ENCODE data around the gene SENP7. TPM values are rescaled to one million over a fixed set of nuclear protein-coding genes. Genes with fewer than 3 reads are reported as not detected.

Gene SENP7
- total RNA-seq, 3 donors from 2014 or later: 26.6 to 43.2 (median 26.9) TPM

- no peaks in the 10 kb centered on the region for H3K9me3 ChIP-seq
- H3K4me3 ChIP-seq: no peak overlapping the region
- H3K4me1 ChIP-seq: no peaks in the 10 kb centered on the region
- DNase-seq (ENCODE audit: low spot score in 2 of 2): no peak
- intact Hi-C loops (cut with DNase I; ENCODE audit: low total_unique reads): no loop called here
- no peaks in the 10 kb centered on the region for H3K27me3 ChIP-seq
- no peaks in the 10 kb centered on the region for H3K36me3 ChIP-seq
- TF ChIP-seq CTCF (IDR thresholded peaks at IDR 0.05): no peak
- no peak for TF ChIP-seq POLR2AphosphoS5 (IDR thresholded peaks at IDR 0.05)
- TF ChIP-seq POLR2A (IDR thresholded peaks at IDR 0.05): no peak
- H3K27ac ChIP-seq: no peak overlapping the region
These were observed 233.1 kb downstream of the SENP7 start for GRCh38 chr3:101279765-101280385.

GRCh38 chr3:101279162-101279561 lies 233.8 kb downstream of the SENP7 start:
- intact Hi-C loops (cut with DNase I; ENCODE audit: low total_unique reads): no loop called here
- no peak for DNase-seq (ENCODE audit: low spot score in 2 of 2)
- Histone ChIP-seq H3K9me3 (no peaks in the 10 kb centered on the region), H3K27ac (no peak overlapping the region), H3K36me3 (no peaks in the 10 kb centered on the region), H3K4me3 (no peak overlapping the region), H3K4me1 (no peaks in the 10 kb centered on the region), H3K27me3 (no peaks in the 10 kb centered on the region)
- TF ChIP-seq POLR2AphosphoS5 (IDR thresholded peaks at IDR 0.05) (no peak), POLR2A (IDR thresholded peaks at IDR 0.05) (no peak), CTCF (IDR thresholded peaks at IDR 0.05) (no peak)

GRCh38 chr3:101278727-101279126 lies 234.3 kb downstream of the SENP7 start:
- Histone ChIP-seq H3K27ac (no peak overlapping the region), H3K27me3 (no peaks in the 10 kb centered on the region), H3K4me1 (no peaks in the 10 kb centered on the region), H3K4me3 (no peak overlapping the region), H3K36me3 (no peaks in the 10 kb centered on the region), H3K9me3 (no peaks in the 10 kb centered on the region)
- intact Hi-C loops (cut with DNase I; ENCODE audit: low total_unique reads): no loop called here
- TF ChIP-seq POLR2AphosphoS5 (IDR thresholded peaks at IDR 0.05) (no peak), POLR2A (IDR thresholded peaks at IDR 0.05) (no peak), CTCF (IDR thresholded peaks at IDR 0.05) (no peak)
- no peak for DNase-seq (ENCODE audit: low spot score in 2 of 2)

Other genes with a start within 250 kb of the SENP7 start
- gene IMPG2, start 192.6 kb downstream of the SENP7 start, total RNA-seq: under 1 TPM; 0.15 to 0.33 (median 0.32) TPM
- 10 to 100 TPM; 17.8 to 27.2 (median 25.6) TPM for gene TRMT10C, start 48.7 kb upstream of the SENP7 start, total RNA-seq
- gene PCNP, start 61.0 kb upstream of the SENP7 start, total RNA-seq: 100 to 1,000 TPM in 2 of 3 donors, 10 to 100 TPM in 1; 96.2 to 127 (median 120) TPM
- 10 to 100 TPM; 23.4 to 38.2 (median 25.9) TPM for gene ZBTB11, start 163.9 kb upstream of the SENP7 start, total RNA-seq
- 1,000 to 10,000 TPM; 1,294 to 2,381 (median 2,029) TPM for gene RPL24, start 173.5 kb upstream of the SENP7 start, total RNA-seq
- 10 to 100 TPM in 2 of 3 donors, 1 to 10 TPM in 1; 7.4 to 13.2 (median 12.1) TPM for gene CEP97, start 211.4 kb upstream of the SENP7 start, total RNA-seq

Measured in breast epithelium (tissue), 4 donors.